IgD-negative memory B cell (primary cell): ENCODE measurements around the gene HSFX3. TPM values are rescaled to one million over a fixed set of nuclear protein-coding genes. Genes with fewer than 3 reads are reported as not detected.
"Not testable (repeated sequence)": the region's sequence is repeated elsewhere in the genome, so short reads cannot be mapped to it uniquely, and the experiment has no call there.

ENCODE experiments used
- H3K27ac Mint-ChIP-seq, 3 donors: one replicate each; pipeline ENCODE4 v1.8.0; 2020 to 2022; ENCODE audit warnings: mild to moderate bottlenecking in 3 of 3, mixed read lengths in 3 of 3, moderate library complexity in 1 of 3
- H3K27me3 Mint-ChIP-seq: one replicate; pipeline ENCODE4 v1.8.0; 2021; ENCODE audit warnings: mixed read lengths
- H3K36me3 Mint-ChIP-seq: one replicate; pipeline ENCODE4 v1.8.0; 2020; ENCODE audit warnings: mild to moderate bottlenecking, mixed read lengths
- H3K4me1 Mint-ChIP-seq, 3 donors: one replicate each; pipeline ENCODE4 v1.8.0; 2020 to 2022; ENCODE audit warnings: mixed read lengths in 3 of 3, mild to moderate bottlenecking in 1 of 3
- H3K4me3 Mint-ChIP-seq, 4 donors: one replicate each; pipeline ENCODE4 v1.8.0; 2020 to 2022; ENCODE audit warnings: mild to moderate bottlenecking in 4 of 4, mixed read lengths in 4 of 4, moderate library complexity in 3 of 4
- H3K9me3 Mint-ChIP-seq, 3 donors: one replicate each; pipeline ENCODE4 v1.8.0; 2020 to 2021; ENCODE audit warnings: mixed read lengths in 3 of 3, mild to moderate bottlenecking in 1 of 3
- polyA plus RNA-seq: library from polyadenylated mRNA; unstranded; fragments of 300-500 nt; fragmentation: Illumina TruSeq; gene quantifications from one replicate; pipeline ENCODE4 v1.2.3, GENCODE V29; 2021

The HSFX3 gene, protein sequence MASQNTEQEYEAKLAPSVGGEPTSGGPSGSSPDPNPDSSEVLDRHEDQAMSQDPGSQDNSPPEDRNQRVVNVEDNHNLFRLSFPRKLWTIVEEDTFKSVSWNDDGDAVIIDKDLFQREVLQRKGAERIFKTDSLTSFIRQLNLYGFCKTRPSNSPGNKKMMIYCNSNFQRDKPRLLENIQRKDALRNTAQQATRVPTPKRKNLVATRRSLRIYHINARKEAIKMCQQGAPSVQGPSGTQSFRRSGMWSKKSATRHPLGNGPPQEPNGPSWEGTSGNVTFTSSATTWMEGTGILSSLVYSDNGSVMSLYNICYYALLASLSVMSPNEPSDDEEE
- polyA plus RNA-seq, result not detected

DNA sequence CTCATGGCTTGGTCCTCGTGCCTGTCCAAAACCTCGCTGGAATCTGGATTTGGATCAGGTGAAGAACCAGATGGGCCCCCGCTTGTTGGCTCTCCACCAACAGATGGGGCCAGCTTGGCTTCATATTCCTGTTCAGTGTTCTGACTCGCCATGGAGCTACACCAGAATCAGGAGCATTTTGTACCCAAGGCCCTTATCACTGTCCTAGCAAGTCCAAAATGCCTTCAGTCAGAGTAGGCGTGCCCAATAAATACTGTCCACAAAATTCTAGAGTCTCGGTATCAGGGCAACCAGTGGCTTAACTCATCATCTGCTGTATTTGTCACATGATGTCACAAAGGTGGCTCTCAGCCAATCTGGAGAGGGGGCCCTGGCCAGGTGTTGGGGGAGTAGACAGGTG is at the start of gene HSFX3:
HSFX3 (minus strand) TSS at position 224 of the 400 bp plus-strand sequence; CDS start at position 152, 72 bp downstream.
- H3K27me3 Mint-ChIP-seq, H3K4me1 Mint-ChIP-seq, H3K4me3 Mint-ChIP-seq, H3K27ac Mint-ChIP-seq, H3K36me3 Mint-ChIP-seq, H3K9me3 Mint-ChIP-seq: not testable (repeated sequence)

DNA sequence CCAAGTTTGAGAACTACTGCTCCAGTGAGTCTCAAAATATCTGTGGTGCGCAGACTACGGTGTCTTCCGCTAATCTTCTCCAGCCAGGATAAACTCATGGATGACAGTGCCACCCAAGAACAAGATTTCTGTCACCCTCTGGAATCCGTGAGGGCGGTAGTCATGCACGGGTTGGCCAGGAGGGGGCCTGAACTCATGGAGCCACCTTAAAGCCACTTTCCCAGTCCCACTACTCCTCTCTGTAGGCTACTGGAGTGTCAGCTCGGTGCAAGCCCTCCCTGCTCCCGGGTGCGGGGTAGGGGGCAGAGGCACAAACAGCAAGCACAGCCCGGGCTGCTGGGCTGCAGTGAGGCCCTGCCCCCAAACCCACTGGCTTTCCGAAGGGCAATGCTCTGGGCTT is 48.9 kb upstream of the HSFX3 start:
- not testable (repeated sequence) for H3K9me3 Mint-ChIP-seq, H3K4me3 Mint-ChIP-seq, H3K4me1 Mint-ChIP-seq, H3K27me3 Mint-ChIP-seq, H3K27ac Mint-ChIP-seq, H3K36me3 Mint-ChIP-seq

DNA sequence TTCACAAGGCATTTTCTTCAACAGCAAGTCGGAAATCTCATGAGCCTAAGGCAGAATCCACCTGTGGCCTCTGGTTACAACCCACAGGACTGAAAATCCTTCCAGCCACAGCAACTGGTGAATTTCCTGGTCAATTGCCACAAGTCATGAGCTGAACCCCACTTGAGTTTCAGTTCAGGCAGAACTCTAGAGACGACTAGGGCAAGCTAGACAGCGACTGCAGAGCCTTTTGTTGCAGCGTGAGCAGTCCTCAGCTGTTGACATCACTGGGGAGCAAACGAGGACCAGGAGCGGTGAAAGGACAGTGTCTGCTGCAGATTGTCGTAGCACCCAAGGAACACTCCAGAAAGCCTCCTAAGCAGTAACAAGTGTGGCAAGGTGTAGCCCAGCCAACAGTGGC is 46.2 kb upstream of the HSFX3 start:
- not testable (repeated sequence) for H3K4me3 Mint-ChIP-seq, H3K4me1 Mint-ChIP-seq, H3K36me3 Mint-ChIP-seq, H3K27me3 Mint-ChIP-seq, H3K27ac Mint-ChIP-seq, H3K9me3 Mint-ChIP-seq

DNA sequence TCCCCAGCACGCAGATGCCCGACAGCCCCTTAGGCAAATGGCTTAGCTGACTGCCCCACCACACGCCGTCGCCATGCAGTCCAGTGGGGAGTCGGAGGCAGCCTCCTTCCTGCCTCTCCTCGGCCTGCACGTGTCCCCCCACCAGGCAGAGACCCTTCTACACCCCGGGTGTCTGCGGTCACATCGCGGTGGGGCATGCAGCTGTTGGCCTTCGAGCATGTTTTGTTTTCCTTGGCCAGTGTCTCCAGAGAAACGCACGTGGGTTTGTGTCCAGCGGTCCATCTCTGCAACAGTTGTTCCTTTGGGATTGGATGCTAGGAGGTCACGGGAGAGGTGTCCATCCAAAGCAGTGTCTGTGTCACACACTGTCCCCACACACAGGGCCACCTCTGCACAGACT is 45.5 kb upstream of the HSFX3 start, which contains the start of gene HSFX2:
HSFX2 (minus strand) TSS at position 101 of the 400 bp plus-strand sequence. CDS start 614 bp downstream, outside the sequence.
- H3K9me3 Mint-ChIP-seq, H3K27ac Mint-ChIP-seq, H3K4me3 Mint-ChIP-seq, H3K4me1 Mint-ChIP-seq, H3K36me3 Mint-ChIP-seq, H3K27me3 Mint-ChIP-seq: not testable (repeated sequence)

DNA sequence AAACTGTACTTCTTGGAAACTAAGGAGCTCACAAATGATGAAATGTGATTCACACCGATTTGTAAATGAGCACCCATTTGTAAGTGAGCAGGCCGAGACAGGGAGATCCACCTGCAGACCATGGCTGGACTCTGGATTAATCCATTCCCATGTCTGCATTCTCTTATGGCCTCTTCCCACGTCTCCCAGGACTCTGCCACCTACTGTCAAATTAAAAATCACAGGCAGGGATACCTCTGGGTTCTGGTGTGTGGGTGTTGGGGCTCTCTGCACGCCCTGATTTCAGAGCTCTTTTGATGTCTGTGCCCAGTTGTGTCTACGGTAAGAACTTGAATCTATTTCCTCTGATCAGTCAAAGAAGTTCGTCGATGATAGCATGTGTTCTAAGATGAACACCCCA is 41.3 kb upstream of the HSFX3 start:
- not testable (repeated sequence) for H3K4me1 Mint-ChIP-seq, H3K4me3 Mint-ChIP-seq, H3K27me3 Mint-ChIP-seq, H3K9me3 Mint-ChIP-seq, H3K36me3 Mint-ChIP-seq, H3K27ac Mint-ChIP-seq

DNA sequence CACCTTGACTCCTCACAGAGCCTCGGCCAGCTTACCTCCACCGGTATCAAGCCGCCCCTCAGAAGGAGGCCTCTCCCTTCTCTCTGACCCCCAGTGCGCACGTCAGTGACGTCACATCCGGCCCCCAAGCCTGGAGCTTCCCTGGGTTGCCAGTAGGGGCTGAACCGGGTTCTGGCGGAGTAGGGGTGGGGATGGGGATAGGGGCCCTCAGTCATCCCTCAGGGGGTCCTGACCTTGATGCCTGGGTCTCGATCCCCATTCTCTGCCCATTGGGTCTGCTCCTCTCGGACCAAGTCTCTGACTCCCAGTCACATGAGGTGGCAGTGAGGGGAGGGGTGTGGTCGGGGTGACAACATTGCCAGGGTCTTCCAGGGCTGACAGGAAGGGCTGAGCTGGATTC is 37.6 kb upstream of the HSFX3 start, which contains the start of gene MAGEA9B:
MAGEA9B (minus strand) TSS at position 101 of the 400 bp plus-strand sequence. CDS start 4,280 bp downstream, outside the sequence.
- H3K9me3 Mint-ChIP-seq, H3K4me1 Mint-ChIP-seq, H3K27ac Mint-ChIP-seq, H3K4me3 Mint-ChIP-seq, H3K36me3 Mint-ChIP-seq, H3K27me3 Mint-ChIP-seq: not testable (repeated sequence)

DNA sequence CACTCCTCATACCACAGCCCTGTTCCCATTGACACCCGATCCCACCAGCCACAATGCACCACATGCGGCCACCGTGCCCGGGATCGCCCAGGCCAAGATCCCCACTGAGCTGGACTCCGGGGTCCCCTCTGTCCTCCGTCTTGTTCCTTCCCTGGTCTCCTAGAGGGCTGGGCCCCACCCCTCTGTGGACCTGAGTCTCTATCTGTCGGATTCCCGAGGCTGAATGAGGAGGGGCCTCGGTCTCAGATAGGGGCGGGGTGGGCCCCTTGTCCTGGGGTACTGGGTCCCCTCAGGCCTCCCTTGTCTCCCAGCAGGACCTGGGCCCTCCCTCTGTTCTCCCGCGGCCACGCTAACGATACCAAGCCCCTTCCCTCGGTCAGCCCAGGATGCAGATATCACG is 35.9 kb upstream of the HSFX3 start:
- not testable (repeated sequence) for H3K27me3 Mint-ChIP-seq, H3K4me1 Mint-ChIP-seq, H3K9me3 Mint-ChIP-seq, H3K4me3 Mint-ChIP-seq, H3K36me3 Mint-ChIP-seq, H3K27ac Mint-ChIP-seq

DNA sequence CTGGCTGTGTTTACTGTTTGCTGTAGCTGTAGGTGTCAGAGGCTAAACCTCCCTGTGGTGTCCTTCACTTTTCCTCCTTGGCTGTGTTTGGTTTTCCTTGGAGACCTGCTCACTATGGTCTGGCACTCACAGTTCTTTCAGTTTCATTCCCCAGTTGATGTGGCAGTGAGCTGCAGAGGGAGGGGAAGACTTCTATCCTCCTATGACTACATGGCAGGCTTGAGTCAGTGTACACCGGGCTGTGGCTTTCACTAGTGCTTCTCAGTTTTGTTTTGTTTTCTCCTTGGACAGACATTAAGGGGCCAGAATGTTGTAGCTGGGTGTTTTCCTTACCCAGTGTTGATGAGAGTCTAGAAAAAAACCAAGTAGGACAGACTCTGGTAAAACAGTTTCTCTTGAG is 23.7 kb upstream of the HSFX3 start:
- not testable (repeated sequence) for H3K36me3 Mint-ChIP-seq, H3K4me3 Mint-ChIP-seq, H3K27me3 Mint-ChIP-seq, H3K9me3 Mint-ChIP-seq, H3K4me1 Mint-ChIP-seq, H3K27ac Mint-ChIP-seq

DNA sequence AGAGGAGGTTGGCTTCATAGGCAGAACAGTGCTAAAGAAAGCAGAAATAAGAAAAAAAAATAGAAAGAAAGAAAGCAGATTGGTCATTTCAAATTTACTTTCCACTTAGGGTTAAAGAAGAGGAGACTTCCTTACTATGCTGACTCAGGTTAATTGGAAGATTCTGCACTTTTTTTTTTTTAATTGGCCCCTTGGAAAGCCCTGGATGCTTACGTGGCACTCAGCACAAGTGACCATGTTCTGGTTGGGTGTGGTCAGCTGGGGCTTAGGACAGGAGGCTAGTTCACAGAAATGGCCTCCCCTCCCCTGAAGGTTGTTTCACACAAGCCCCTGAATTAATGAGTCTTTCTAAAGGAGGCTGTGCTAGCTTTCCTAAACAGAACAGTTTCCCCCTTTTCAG is 23.0 kb upstream of the HSFX3 start:
- H3K27ac Mint-ChIP-seq, result no peak overlapping the region
- H3K4me1 Mint-ChIP-seq, result peaks cover 0 to 1% (median 0%) of the 10 kb centered on the region in 3 donors
- no peaks in the 10 kb centered on the region for H3K9me3 Mint-ChIP-seq
- H3K27me3 Mint-ChIP-seq, result peaks cover 9% of the 10 kb centered on the region
- no peaks in the 10 kb centered on the region for H3K36me3 Mint-ChIP-seq
- H3K4me3 Mint-ChIP-seq, result no peak overlapping the region

DNA sequence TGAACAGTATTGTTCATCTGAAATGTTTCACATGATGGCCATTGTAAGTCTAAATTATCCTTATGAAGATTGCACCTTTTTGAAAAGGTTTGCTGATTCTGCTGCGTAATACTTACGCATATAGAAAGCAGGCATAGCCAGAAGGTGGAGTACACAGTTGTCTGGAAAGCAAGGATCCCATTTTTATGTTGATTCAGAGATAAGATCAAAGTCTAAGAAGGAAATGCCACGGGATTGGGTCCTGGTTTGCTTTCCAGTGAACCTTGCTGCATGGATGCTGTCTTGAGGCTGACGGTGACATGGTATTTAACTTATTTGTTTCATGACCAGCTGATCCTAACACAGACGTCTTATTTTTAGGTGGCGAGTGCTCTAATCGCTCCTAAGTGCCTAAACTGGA is 22.0 kb upstream of the HSFX3 start:
- Mint-ChIP-seq H3K27ac (no peak overlapping the region), H3K36me3 (no peaks in the 10 kb centered on the region), H3K4me3 (no peak overlapping the region), H3K27me3 (peaks cover 9% of the 10 kb centered on the region), H3K4me1 (peaks cover 0 to 1% (median 0%) of the 10 kb centered on the region in 3 donors), H3K9me3 (no peaks in the 10 kb centered on the region)

DNA sequence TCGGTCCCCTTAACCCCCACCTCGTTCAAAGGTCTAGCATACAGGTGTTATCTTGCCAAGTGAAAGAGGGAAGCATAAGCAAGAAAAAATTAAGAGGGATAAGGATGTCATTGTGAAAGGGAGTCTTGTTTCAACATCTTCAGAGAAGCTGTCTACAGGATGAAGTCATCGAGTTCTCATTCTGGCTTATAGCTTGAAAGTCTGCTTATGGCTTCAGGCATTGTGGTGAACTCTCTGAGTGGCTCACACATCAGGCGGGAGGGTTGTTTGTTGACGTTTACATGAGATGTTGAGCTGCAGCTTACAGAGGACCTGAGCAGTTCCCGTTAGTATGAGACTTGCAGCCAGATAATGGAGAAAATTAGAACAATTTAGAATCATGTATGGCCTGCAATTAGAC is 20.9 kb upstream of the HSFX3 start:
- H3K27ac Mint-ChIP-seq, result no peak overlapping the region

DNA sequence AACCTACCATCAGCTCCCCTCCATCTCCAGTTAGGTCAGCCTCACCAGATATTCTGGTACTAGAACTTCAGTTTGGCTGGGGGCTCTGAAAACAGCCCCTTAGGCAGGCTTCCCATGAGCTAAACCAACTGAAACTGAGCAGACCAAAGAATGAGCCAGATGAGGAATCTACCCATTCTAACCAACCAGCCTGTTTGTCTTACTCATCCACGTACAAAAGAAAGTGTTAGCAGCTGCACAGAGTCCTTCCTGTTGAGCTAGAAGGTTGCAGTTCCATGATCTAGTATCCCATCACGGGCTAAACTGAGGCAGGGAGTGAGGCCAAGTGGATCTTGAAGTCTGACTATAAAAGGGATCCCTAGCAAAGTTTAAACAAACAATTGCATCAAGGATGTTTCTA is 20.0 kb upstream of the HSFX3 start:
- H3K4me3 Mint-ChIP-seq, result no peak overlapping the region
- no peak overlapping the region for H3K27ac Mint-ChIP-seq
- peaks cover 9% of the 10 kb centered on the region for H3K27me3 Mint-ChIP-seq
- no peaks in the 10 kb centered on the region for H3K9me3 Mint-ChIP-seq
- no peaks in the 10 kb centered on the region for H3K36me3 Mint-ChIP-seq
- peaks cover 0 to 1% (median 0%) of the 10 kb centered on the region in 3 donors for H3K4me1 Mint-ChIP-seq

More for the DNA sequence above, 20.9 kb upstream of the HSFX3 start:
- Mint-ChIP-seq H3K4me3 (no peak overlapping the region), H3K36me3 (no peaks in the 10 kb centered on the region), H3K9me3 (no peaks in the 10 kb centered on the region), H3K4me1 (peaks cover 0 to 1% (median 0%) of the 10 kb centered on the region in 3 donors), H3K27me3 (peaks cover 9% of the 10 kb centered on the region)

DNA sequence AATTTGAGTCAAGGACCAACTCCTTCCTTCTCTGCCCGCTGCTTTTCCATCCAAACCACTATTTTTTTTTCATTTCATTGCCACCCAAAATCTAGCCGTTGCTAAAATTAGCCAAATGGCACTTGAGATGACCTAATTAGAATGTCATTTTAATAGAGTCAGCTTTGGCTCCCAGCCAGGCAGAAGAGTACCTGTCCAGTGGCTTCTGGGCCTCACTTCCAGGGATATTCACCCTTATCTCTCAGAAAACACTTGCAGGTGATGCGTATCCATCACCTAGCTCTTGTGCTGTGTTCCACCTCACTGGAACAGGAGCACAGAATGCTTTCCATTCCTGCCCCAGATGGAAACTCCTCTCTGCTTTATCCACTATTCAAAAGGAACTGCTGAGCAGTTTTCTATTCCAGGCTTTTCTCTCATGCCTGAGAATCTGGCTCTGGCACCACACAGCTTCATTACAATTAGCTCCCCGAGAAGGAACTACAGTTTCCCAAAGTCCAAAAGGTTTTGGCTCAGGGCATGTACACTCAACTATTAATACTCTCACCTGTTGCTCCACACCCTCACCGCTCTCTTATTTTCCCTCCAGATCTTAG is 19.1 kb upstream of the HSFX3 start:
- Mint-ChIP-seq H3K27me3 (peaks cover 9% of the 10 kb centered on the region), H3K9me3 (no peaks in the 10 kb centered on the region), H3K4me3 (no peak overlapping the region), H3K27ac (no peak overlapping the region), H3K36me3 (no peaks in the 10 kb centered on the region), H3K4me1 (peaks cover 0 to 1% (median 0%) of the 10 kb centered on the region in 3 donors)

DNA sequence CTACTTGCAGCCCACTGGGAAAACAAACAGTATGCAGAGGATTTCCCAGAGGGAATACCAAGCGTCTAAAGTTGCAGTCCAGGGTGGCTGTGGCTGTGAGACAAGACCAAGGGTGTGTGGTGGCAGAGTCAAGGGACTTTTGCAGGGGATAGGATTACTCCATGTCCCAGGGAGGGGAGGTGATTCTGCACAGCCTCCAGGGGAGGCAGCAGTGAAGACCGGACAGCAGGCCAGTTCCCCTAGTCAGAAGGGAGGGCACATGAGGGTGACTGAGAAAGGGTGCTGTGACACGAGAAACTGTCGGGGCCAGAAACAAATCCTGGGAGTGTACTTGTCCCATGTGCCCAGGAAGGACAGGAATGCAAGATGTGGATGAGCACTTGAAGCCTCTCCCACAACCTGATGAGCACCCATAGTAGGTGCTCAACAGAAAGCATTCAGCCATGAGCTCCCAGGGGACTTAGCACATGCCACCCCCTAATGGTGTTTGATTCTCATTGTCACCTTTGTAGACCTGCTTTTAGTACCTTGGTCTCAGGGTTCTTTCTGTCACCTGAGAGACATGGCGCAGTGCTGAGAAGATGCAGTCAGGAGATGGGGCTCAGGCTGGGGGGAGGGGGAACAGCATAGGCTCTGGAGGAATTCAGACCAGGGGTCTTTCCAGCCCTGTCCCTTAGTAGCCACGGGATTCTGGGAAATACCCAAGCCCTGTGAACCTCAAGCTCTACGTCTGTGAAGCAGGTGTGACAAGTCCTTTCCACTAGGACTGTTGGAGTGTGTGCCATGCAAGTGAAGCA is 18.1 kb upstream of the HSFX3 start:
- no peak overlapping the region for H3K27ac Mint-ChIP-seq
- no peaks in the 10 kb centered on the region for H3K9me3 Mint-ChIP-seq
- peaks cover 9% of the 10 kb centered on the region for H3K27me3 Mint-ChIP-seq
- no peaks in the 10 kb centered on the region for H3K36me3 Mint-ChIP-seq
- H3K4me3 Mint-ChIP-seq, result peak overlapping the region in 1 of 4 donors; percentile 47
- H3K4me1 Mint-ChIP-seq, result peaks cover 0 to 1% (median 0%) of the 10 kb centered on the region in 3 donors

DNA sequence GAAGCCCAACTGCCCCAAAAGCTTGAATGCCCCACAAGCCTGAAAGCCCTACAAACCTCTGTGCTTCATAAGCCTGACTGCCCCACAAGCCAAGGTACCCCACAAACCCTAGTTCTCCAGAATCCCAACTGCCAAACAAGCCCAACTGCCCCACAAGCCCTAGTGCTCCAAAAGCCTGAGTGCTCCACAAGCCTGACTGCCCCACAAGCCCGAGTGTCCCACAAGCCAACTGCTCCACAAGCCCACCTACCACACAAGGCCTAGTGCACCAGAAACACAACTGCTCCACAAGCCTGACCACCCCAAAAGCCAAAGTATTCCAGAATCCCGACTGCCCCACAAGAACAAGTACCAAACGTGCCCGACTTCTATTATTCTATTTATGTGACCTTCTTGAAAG is 13.6 kb upstream of the HSFX3 start:
- H3K36me3 Mint-ChIP-seq, result no peaks in the 10 kb centered on the region
- H3K9me3 Mint-ChIP-seq, result no peaks in the 10 kb centered on the region
- H3K4me3 Mint-ChIP-seq, result no peak overlapping the region
- no peaks in the 10 kb centered on the region for H3K27me3 Mint-ChIP-seq
- H3K4me1 Mint-ChIP-seq, result peaks cover 0 to 1% (median 0%) of the 10 kb centered on the region in 3 donors
- H3K27ac Mint-ChIP-seq, result no peak overlapping the region
